Pulmonary artery endothelial cell (primary cell): ENCODE results near the gene BRI3BP. TPM values are rescaled to one million over a fixed set of nuclear protein-coding genes. Genes with fewer than 3 reads are reported as not detected.
"Not testable (repeated sequence)": the region's sequence is repeated elsewhere in the genome, so short reads cannot be mapped to it uniquely, and the experiment has no call there.

ENCODE experiments used
- DNase-seq: peaks from one replicate; pipeline ENCODE4 v3.0.0-alpha.2; 2011; ENCODE audit warnings: low read depth, low spot score
- total RNA-seq: library from RNA; depleted of rRNA; stranded (reverse); fragments of >200 nt; gene quantifications from 2 replicates; pipeline ENCODE4 v1.2.3, GENCODE V29; 2014

BRI3BP gene
- total RNA-seq, 1 donor from 2014 or later, result 5.8 TPM

DNA sequence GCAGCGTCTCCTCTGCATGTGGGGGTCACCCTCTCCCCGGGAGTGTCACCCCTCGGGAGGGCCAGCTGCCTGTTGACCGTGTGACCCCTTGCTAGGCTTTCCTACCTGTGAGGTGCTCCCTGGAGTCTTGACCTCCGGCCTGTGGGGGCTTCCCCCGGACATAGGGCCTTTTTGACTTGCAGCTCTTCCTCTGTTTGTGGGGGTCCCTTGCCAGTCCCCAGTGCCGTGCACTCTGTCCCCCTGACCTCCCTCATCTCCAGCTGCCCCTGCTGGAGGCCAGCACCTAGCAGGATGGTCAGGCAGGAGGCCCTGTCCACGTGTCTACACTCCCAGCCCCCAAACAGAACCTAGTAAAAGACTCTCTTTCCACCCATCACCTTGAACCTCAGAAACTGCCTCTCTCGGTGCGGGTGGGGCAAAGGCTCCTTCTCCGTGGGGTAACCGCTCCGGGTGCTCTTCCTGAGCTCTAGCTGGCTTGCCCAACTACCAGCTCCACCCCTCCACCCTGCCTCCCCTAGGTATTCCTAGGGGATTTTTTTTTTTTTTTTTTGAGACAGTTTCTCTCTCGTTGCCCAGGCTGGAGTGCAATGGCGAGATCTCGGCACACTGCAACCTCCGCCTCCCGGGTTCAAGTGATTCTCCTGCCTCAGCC is 72.6 kb downstream of the BRI3BP start:
- DNase-seq, result no peak

DNA sequence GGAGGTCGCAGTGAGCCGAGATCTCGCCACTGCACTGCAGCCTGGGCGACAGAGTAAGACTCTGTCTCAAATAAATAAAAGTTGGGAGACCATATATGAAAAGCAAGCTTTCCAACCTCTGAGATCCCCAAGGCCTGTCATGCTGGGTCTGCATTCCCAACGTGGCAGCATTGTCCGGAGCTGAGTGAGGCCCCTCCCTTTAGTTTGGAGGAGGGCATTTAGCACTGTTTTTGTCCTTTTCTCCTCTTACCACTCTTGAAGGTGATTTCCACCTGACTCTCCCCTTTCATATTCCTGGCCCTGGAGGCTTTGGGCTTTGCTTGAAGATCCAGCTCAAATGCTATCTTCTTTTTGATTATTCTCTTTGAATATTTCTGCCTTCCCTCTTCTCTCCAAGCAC is 74.9 kb downstream of the BRI3BP start:
- no peak for DNase-seq

DNA sequence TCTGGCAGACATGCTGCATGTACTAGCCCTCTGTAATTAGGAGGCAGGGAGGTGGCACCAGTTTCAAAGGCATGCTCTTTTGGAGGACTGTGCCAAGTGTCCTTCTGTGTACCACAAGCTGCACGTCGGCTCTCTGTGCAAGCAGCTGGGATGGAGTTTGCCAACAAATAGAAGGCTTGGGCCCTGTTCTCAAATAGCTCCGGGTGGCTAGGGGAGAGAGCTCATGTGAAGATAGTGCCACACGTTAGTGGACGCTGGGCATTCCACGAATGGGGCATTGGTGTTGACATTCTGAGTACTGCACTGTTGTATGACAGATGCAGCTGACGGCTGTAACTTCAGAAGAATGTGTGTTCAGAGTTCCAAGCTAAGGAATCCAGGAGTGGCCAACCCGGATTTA is 76.2 kb downstream of the BRI3BP start:
- no peak for DNase-seq

DNA sequence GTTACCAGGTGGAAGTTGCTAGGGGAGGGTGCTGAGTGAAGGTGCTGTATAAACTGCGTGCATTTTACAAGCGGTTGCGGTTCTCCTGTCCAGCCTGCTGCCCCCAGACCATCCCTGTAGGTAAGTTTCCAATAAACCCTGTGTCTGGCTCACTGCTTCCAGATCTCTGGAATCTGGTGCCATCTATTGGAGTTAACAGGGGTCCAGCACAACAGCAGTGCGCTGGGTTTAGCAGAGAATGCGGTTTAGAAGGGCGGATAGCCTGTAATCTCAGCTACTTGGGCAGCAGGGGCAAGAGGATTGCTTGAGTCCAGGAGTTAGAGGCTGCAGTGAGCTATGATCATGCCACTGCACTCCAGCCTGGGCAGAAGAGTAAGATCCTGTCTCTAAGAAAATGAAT is 76.7 kb downstream of the BRI3BP start:
- DNase-seq, result no peak

DNA sequence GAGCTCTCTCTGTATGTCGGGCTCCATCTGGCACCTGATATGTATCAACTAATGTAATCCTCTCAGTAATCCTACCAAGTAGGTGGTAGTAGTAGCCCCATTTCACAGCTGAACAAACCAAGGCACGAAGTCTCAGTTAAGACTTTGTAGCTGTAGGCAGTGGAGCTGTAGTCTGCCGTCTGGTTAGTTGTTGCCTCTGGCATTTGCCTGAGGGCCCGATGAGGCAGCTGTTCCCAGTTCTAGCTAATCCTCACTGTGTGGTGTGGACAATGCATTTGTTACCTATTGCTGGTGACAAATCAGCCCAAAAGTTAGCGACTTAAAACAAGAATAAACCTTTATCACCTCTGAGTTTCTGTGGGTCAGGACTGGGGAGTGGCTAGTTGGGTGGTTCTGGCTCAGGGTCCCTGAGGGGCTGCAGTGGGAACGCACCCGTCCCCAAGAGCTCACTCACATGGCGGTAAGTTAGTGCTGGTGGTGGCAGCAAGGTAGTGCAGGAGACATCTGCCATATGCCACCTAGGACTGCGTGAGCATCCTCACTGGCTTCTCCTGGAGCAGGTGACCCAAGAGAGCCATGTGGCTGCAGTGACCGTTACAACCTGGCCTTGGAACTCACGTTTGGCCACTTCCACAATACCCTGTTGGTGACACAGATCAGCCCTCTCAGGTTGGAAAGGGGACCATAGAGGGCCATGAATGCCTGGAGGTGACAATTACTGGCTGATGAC is 77.4 kb downstream of the BRI3BP start:
- DNase-seq, result no peak

DNA sequence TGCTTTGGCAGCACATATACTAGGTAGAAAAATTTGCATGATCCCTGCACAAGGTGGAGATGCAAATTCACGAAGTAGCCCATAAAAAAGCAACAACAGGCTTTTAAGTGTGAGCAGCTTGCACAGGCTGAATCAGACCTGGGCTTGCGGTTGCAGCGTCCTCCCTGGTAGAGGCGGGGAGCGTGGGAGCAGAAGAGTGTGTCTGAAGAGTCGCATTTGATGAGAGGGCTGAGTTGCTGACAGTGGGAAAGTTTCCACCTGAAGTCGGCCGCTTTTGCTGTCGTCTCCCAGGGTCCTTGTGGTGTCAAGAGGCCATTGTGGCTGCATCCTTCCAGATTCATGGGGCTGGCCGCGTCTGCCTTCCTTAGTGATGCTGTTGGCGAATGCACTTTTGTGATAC is 78.0 kb downstream of the BRI3BP start:
- no peak for DNase-seq

DNA sequence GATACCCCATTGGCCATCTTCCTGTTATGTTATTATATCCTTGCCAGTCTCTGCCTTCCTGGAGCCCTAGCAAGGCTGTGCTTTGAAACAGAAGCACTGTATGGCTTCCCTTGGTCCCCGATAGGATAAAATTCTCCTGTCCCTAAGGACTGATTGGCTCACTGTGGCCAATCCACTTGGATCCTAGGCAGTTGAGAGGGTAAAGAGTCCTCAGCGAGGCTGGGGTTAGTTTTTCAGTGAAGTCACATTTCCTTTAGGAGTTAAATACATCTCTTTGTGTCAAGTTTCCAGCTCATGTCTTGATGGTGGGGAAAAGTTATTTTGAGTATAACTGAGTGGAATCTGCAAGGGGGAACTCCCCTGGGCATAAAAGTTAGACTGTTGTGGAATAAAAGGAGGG is 79.1 kb downstream of the BRI3BP start:
- no peak for DNase-seq

DNA sequence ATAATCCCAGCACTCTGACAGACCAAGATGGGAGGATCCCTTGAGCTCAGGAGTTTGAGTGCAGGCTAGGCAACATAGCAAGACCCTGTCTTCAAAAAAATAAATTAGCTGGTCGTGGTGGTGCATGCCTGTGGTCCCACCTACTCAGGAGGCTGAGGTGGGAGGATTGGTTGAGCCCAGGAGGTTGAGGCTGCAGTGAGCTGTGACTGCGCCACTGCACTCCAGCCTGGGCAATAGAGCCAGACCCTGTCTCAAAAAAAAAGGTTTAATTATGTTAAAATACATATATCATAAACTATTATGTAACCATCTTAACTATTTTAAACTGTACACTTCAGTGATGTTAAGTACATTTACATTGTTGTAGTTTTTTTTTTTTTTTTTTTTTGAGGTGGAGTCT is 80.8 kb downstream of the BRI3BP start:
- DNase-seq, result not testable (repeated sequence)

DNA sequence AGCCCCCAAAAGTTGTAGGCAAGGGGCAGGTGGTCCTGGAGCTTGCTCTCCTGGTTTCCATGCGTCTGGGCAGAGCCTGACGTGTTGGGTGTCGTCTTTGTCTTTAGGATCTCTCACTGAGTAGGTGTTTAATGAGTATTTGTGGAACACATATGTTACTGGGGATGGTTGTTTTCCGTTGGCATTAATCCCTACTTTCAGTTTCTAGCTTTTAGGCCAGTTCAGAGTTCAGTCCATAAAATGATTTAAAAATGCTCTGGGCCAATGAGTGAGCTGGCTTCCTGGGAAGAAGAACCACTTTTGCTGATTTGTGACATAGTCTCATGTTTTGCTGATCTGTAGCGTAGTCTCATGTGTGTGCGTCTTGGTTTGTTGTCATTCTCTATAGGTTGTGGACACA is 82.7 kb downstream of the BRI3BP start:
- no peak for DNase-seq

DNA sequence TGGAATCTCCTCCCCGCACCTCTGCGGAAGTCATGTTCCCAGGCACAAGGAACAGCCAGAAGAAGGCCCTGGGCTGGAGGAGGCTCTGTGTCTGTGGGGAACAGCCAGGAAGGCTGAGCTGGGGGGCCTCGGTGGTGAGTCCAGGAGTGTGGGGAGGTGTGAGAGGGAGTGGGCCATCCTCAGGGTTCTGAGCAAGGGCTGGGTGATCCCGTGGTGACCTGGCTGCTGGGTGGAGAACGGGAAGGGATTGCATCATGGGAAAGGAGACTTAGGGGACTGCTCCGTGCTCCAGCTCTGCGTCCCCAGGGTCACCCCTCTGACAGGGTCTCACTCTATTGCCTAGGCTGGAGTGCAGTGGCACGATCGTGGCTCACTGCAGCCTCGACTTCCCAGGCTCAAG is 85.6 kb downstream of the BRI3BP start:
- no peak for DNase-seq

DNA sequence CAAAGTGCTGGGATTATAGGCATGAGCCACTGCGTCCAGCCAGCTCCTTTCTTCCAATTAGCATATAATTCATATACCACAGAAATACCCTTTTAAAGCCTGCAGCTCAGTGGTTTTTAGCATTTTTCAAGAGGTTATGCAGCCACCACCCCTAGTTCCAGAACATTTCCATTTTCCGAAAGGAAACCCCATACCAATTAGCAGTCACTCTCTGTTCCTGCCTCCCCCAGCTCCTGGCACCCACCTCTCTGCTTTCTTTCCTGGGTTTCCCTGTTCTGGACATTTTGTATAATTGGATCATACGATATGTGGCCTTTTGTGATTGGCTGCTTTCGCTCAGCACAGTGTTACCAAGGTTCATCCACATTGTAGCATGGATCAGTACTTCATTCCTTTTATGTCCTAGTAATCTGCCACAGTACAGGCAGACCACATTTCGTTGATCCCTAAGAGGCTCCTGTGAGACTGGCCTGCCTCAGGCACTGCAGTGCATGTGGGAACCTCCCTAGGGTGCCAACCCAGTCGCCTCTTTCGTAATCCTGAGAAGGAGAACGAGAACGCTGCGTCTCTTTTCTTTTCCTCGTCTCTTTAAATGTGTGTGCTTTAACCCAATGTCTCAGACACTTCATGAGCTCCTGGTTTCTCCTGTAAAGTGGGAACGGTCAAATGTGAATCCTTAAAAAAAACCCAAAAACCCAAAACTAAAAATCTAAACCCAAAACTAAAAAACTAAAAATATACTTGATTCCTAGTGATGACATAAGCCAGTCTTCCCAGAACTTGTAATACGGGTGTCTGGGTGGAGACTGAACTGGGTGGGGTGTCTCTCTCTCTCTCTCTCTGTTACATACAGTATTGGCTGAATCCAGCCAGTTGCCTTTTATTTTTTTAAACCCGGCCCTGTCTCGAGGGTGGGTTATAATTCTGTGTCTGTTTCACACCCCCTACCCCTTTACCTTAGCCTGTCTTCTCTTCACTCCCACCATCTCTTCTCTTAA is 86.5 kb downstream of the BRI3BP start:
- DNase-seq, result no peak

Other genes with a start within 250 kb of the BRI3BP start
- gene SCARB1, start 129.8 kb upstream of the BRI3BP start, total RNA-seq, result 30.3 and 34.6 TPM in 2 replicates
- 1,744 and 2,029 TPM in 2 replicates for gene UBC, start 79.0 kb upstream of the BRI3BP start, total RNA-seq
- 18.8 and 26.3 TPM in 2 replicates for gene DHX37, start 4.5 kb upstream of the BRI3BP start, total RNA-seq
- gene AACS, start 71.8 kb downstream of the BRI3BP start, total RNA-seq, result 32.0 and 32.7 TPM in 2 replicates
- gene TMEM132B, start 192.7 kb downstream of the BRI3BP start, total RNA-seq, result 0.25 and 1.3 TPM in 2 replicates